GM21447 (cell line): Measurements from ENCODE around the gene PAOX.

Experiments used
- ATAC-seq: cut with Tn5 transposase; IDR thresholded peaks from one replicate; pipeline ENCODE4 v1.9.1; 2021; ENCODE audit not compliant: unreplicated experiment

Gene PAOX

DNA sequence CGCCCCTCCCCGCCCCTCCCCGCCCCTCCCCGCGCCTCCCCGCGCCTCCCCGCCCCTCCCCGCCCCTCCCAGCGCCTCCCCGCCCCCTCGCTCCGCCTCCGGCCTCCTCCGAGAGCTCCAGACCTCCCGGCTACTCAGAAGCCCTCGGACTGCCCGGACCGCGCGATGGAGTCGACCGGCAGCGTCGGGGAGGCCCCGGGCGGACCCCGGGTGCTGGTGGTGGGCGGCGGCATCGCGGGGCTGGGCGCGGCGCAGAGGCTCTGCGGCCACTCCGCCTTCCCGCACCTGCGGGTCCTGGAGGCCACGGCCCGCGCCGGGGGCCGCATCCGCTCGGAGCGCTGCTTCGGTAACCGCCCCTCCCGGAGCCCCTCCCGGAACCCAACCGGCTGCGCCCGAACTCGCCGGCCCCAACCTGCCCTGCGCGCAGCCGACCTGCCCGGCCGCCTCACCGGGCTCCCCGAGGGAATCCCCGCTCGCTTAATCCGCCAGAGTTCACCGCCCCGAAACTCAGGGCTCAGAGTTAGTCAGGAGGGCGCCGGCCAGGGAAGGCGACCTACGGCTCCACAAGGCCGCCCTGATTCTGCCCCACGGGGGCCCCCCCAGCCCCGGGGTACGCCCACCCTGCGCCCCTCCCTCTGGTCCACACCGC, at the start of gene PAOX:
TSS of gene PAOX (plus strand) at position 111 of the 649 bp plus-strand sequence. CDS start at position 166, 55 bp downstream.
- peak; percentile 59 for ATAC-seq

DNA sequence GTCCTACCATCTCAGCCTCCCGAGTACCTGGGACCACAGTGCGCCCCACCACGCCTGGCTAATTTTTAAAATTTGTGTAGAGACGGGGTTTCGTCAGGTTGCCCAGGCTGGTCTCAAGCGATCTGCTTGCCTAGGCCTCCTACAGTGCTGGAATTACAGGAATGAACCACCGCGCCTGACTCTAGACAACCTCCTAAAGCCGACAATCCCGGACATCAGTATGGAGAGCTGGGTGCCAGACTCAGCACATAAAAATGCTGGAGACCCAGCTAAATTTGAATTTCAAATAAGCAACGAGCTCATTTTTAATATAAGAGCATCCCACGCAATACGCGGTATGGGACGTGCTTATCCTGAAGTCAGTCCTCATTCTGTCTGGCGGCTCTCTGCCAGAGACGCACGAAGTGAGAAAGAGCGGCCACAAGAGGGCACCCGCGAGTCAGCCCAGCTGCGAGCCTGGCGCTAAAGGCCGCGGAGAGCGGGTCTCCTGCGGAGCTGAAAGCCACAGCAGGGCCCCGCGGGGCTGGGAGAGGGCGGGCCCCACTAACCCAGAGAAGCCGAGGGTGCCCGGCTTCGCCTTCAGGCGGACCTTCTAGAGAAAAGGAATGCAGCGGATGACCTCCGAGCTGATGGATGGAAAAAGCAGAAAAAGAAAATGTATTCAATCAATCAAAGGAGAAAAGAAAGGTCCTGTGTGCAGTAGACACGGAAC, 49.4 kb upstream of the PAOX start:
- peak; percentile 92 for ATAC-seq

DNA sequence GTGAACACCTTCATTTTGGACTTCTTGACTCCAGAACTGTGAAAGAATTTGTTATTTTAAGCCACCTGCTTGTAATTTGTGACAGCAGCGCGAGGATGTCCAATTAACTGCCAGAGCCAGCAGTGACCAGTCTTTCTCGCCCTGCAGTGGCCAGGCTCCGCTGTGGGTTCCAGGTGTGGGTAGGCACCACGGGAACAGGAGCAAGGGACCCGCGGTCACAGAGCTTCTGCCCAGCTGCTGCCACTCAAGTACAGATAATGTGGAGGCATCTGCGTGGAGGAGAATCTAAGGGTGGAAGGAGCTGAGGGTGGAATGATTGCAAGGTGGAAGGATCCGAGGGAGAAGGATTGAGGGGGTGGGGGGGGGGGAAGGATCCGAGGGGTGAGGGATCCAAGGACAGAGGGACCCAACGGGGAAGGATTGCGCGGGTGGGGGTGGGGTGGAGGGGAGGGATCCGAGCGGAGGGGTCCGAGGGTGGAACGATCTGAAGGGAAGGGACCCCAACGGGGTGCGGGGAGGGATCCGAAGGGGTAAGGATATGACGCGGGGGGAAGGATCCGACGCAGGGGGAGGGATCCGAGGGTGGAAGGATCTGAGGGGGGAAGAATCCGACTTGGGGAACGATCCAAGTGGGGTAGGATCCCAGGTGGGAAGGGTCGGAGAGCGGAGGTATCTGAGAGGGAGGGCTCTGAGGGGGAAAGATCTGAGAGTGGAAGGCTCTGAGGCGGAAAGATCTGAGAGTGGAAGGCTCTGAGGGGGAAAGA, 45.9 kb upstream of the PAOX start:
- ATAC-seq: no peak

DNA sequence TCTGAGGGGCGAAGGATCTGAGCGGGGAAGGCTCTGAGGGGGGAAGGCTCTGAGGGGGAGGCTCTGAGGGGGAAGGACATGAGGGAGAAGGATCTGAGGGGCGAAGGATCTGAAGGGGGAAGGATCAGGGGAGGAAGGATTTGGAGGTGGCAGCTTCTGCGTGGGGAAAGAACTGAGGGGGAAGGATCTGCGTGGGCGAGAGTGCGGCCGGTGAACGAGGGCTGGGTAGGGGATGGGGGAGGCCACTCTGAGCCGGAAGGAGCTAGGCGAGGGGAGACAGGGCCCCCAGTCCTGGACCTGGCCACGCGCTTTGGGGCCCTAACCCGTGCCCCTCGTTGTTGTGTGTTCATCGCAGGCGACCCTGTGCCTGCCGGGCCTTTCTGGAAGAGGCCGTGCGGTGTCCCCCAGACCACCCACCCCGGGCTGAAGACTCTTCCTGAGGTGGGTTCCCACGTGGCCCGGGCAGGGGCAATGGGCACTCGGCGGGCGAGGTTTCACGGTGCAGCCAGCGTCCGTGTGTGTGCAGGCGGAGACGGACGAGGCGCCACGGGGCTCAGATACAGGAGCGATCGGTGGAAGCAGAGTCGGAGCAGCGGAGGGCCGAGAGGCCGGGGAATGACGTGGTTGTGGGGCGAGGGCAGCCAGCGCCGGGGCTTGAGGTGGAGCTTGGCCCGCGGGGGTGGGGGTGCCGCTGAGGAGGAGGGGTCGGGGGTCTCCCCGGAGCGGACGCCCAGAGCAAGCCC, 44.4 kb upstream of the PAOX start:
- no peak for ATAC-seq

DNA sequence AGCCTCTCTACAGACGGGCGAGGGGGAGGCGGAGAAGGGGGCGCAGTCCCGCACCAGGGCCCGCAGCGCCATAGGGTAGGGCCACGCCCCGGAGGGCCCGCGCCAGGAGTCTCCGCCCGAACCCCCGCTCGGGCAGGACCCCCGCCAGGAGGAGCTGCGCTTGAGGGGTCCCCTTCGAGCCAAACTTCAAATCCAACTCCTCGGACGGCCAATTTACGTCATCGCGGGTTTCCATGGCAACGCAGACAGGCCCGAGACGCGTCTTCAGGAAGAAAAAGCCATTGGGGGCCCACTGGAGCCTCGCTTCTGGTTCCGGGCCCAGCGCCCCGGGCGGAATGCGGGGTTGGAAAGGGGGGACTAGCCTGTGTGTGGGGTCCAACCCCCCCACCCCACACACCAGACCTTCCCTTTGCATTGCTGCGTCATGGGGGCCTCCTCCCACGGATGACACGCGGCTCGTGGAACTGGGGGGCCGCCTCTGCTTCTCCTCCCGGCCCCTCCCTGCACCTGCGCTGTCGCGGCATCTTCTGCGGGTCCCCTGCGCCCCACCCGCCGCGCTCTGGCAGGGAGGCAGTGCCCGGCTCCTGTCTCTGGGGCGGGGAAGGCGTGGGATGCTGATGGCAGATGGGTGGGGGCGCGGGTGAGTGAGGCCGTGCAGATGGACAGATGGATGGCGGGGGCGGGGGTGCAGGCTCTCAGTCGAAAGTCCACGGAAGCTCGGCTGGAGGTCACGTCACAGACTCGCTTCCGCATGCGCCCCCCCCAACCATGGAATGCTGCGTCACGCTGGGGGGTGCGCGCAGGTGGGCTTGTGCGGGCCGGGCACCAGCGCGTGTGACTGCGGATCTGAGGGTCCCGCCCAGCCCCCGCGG, 43.6 kb upstream of the PAOX start:
- peak; percentile 52 for ATAC-seq

DNA sequence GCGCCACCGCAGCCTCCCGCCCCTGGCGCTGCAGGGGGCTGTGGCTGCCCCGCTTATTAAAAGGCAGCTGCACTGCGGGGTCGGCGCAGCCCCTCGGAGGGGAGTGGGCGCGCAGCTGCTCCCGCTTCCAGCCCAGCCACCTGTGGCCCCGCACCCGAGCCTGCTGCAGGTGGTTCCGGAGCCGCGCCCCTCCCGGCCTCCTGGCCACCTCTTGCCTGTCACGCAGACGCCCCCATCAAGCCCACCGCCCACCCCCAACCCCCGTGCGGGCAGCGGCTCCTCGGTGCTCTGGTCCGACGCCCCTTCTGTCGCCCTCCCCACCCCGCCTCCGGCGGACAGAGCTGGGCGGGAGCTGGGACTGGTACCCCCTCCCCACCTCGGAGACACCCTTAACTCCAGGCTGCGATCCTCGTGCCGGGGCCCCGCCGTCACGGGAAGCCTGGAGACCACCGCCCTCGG, 42.9 kb upstream of the PAOX start:
- ATAC-seq: no peak

DNA sequence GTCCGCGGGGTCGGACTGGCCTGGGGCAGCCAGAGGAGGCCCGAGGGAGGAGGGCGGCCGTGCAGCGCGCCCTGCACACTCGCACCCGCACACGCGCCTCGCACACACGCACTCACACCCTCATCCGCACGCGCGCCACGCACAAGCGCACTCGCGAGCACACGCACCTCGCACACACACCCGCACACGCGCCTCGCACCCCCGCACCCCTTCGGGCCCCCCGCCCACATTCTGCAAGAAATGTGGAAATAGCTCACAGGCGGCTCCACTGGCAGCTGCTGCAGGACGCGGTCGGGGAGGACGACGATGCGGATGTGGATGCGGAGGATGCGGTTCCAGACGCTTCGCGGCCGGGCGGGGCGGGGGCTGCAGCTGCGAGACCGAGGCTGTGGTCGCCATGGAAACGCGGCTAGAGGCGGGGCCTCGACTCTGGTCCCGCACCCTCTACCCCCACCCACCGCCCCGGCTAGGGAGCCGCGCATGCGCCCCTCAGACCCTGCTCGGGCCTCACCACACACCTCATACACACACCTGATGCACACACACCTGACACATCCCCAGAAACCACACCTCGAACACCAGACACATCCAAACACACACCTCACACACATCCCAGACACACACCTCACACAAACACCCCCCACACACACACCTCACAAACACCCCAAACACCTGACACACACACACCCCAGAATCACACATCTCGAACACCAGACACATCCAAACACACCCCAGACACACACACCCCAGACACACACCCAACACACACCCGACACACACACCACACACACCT, 42.3 kb upstream of the PAOX start, which contains the start of gene CALY:
TSS of gene CALY (minus strand) at position 320 of the 793 bp plus-strand sequence. CDS start 7,907 bp downstream, outside the sequence.
- ATAC-seq: no peak

DNA sequence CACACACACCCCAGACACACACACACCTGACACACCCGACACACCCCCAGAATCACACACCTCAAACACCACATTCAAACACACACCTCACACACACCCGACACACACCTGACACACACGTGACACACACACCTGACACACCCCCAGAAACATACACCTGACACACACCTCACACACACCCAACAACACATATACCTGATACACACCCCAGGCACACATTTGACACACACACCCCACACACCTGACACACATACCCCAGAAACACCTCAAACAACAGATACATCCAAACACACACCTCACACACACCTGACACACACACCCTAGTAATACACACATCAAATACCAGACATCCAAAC, 41.7 kb upstream of the PAOX start:
- no peak for ATAC-seq

DNA sequence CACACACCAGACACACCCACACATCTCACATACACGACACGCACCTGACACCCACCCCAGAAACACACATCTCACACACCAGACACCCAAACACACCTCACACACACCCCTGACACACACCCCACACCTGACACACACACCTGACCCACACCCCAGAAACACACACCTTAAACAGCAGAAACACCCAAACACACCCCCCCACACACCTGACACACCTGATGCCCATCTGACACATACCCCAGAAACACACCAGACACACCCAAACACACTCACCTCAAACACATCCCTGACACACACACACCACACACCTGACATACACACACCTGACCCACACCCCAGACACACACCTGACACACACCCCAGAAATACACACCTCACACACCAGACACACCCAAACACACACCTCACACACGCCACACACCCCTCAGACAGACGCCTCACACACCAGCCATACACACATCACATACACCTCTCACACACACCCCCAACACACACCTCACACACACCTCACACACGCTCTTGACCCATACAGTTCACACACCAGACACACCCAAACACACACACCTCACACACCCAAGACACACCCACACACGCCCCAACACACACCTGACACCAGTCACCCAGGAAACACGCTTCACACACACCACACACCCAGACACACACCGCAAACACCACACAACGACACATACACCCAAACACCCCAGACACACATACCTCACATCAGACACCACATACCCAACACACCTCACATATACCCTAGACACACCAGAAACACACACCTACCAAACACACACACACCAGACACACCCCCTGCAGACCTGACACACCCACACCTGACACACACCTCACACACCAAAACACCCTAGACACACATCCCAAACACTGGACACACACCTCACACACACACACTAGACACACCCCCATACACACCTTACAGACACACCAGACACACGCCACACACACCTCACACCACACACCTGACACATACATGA, 40.7 kb upstream of the PAOX start:
- no peak for ATAC-seq

DNA sequence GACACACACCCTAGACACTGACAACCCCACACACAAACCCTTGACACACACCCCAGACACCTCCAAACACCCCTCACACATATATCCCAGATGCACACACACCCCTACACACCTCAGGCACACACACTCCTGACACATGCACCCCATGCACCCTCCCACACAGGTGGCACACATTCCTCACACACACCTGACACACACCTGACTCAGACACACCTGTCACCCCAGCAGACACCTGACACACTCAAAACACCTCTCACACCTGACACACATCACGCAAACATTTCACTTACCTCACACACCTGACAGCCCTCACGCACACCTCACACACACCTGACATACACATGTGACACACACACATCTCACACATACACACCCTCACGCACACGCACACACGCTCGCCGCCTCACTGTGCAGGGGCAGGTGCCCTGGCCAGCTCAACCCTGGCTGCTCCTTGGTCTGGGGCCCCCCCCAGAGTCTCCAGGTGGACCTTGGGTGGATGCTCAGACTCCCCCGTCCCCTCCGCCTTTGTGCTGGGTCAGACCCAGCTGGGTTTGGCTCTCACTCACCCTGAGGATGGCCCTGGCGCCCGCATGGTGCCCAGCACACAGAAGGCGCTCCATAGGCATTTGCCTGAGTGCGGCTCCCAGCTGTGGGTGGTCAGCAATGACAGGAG, 39.2 kb upstream of the PAOX start:
- ATAC-seq: no peak

DNA sequence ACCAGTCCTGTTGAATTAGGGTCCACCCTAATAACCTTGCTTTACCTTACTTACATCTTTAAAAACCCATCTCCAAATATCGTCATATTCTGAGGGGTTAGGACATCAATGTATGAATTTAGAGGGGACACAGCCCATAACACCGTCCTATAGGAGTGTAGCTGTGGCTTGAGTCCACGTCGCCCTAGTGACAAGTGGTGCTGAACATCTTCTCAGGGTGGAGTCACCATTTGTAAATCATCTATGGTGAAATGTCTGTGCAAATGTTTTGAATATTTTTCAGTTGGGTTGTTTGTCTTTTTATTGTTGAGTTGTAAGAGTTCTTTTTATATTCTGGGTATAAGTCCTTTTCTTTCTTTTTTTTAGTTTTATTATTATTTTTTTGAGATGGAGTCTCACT, 37.1 kb upstream of the PAOX start:
- no peak for ATAC-seq

DNA sequence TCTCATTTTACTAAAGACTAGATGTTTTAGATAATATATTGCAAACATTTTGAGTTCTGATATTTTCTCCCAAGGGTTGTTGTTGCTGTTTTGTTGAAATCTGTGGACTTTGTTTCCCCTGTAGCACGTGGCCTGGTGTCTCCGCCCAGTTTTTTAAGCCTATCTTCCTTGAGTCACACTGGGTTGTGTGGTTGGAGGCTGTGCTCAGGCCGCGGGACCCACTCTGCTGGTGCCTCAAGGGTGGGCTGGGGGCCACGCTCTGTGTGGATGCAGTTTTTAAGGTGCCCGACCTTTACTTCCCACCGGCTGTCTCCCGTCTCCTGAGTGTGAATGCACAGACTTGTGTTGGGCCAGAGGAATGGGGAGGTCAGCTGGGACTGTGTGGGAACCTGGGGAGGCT, 36.1 kb upstream of the PAOX start:
- ATAC-seq: no peak

DNA sequence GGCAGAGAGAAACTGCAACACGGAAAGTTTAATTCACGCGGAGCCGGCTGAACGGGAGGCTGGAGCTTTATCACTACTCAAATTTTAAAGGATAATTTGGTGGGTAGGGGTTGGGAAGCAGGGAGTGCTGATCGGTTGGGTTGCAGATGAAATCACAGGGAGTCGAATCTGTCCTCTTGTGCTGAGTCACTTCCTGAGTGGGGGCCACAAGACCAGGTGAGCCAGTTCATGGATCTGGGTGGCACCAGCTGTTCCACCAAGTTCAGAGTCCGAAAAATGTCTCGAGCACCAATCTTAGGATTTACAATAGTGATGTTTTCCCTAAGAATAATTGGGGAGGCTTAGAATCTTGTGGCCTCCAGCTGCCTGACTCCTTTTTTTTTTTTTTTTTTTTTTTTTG, 35.5 kb upstream of the PAOX start:
- ATAC-seq: no peak

DNA sequence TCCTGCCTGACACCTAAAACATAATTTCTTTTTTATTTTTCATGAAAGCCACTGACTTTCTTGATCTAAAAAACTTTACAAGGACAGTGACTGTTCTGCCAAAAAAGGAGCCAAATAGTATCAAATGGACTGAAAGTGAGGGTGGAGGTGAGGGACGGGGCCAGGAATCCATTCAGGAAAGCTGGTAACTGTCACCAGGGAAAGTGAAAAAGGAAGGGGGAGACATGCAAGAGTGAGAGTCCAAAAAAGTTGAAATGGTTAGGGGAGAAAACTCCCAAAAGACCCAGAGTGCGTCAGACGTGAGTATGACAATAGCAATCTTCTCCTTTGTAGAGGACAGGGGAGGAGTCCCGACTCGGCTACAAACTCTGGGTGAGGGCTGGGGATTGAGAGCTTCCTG, 34.8 kb upstream of the PAOX start:
- ATAC-seq: no peak

DNA sequence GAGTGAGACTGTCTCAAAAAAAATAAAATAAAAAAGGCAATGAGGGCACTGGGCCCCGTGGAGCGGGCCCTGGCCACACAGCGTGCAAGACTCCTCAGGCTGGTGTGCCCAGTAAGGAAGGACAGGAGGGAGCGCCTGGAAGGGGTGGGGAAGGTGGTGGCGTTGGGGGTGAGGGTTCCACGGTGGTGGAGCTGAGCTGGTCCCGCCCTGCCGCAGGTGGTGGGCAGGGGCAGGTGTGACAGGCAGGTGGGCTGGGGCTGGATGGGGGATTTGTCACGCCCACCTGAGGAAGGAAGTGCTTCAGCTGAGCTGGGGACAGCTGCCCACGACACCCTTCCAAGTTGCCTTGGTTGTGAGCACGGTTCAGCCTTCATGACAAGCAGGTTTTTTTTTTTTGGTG, 32.6 kb upstream of the PAOX start:
- ATAC-seq: no peak

DNA sequence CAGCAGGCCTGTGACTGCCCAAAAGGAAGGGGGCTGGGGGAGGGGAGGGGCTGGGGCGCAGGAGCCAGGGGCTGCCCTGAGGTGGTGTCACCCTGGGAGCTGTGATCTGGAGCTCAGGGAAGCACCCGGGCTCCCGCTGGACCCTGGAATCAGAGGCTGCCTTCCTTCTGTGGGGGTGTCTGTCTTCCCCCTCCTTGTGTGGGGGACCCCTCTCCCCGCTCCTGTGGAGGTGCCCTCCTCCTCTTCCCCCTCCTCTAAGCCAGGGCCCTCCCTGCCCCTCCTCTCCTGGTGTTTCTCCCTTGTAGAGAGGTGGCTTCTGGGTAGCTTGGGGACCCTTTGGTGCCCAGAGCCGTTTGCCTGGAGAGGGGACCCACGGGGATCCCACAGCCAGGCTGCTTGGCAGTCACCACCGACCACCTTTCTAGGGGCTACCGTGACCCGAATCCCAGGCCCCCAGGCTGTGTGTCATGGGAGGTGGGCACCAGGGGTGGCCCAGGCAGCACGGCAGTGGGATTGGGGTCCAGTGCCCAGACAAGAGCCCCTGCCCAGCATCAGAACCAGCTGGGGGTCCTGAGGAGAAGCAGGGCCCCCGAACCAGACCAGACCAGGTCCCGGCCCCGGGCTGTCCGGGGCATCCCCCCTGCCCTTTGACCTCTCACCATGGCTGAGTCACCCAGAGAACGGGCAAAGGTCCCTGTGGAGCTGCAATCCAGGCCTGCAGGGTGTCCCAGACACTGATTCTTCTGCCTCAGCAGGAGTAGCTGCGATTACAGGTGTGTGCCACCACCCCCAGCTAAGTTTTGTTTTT, 31.1 kb upstream of the PAOX start:
- ATAC-seq: no peak

DNA sequence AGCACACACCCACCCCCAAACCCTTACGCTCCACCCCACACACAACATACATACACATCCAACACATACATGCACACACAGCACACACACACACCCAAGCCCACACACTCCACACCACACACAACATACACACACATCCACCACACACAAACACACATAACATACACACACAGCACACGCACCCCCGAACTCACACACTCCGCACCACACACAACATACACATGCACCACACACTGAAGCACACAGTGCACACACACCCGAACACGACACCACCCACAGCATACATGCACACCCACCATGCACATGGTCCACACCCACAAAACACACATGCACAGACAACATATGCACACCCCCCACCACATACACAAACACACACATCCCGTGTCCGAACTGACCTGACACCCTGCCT, 29.9 kb upstream of the PAOX start:
- ATAC-seq: no peak
